Endothelial cell of umbilical vein (primary cell): ENCODE measurements around the gene EPHA5. TPM values are rescaled to one million over a fixed set of nuclear protein-coding genes. Genes with fewer than 3 reads are reported as not detected.

Experiments
- BruUV-seq: library from RNA; stranded (reverse); fragments of 400-500 nt; replicated peaks from 2 replicates; lab custom pipeline; 2021; lab: Mats Ljungman, UMichigan
- CTCF ChIA-PET: fragments of 300-600, 350-600 bp; sonication (Branson Sonifier 250); formaldehyde crosslinking; loops from one replicate; lab custom pipeline; 2021; ENCODE audit warnings: antibody characterized with exemption, inconsistent platforms; lab: Charles Lee
- POLR2A ChIA-PET: fragments of 300-600, 350-600 bp; sonication (Branson Sonifier 250); formaldehyde crosslinking; loops from one replicate; lab custom pipeline; 2021; ENCODE audit warnings: antibody characterized with exemption, inconsistent platforms; lab: Charles Lee
- DNase-seq: peaks from one replicate; pipeline ENCODE4 v3.0.0-alpha.2; 2011; ENCODE audit warnings: low read depth, low spot score
- FAIRE-seq: peaks from 2 replicates; lab custom pipeline; 2011; peaks lifted over from hg19 to GRCh38; lab: Jason Lieb, UNC
- H2AFZ ChIP-seq: 2 replicates; pipeline ENCODE4 v1.6.0; 2012; ENCODE audit warnings: low read depth, low read length, control low read depth, inconsistent platforms
- H3K27ac ChIP-seq: 2 replicates; pipeline ENCODE4 v1.5.1; 2011; ENCODE audit warnings: low read depth, mild to moderate bottlenecking, control low read depth, low read length, moderate library complexity; ENCODE audit not compliant: insufficient read depth
- H3K27me3 ChIP-seq, 2 experiments: 2 replicates each; pipeline versions ENCODE4 v1.6.0 to v1.6.1; 2011; ENCODE audit warnings: low read length in 2 of 2, mixed read lengths in 1 of 2; ENCODE audit not compliant: control insufficient read depth in 2 of 2, insufficient read depth in 2 of 2
- H3K36me3 ChIP-seq, 2 experiments: 2 replicates in 1 of 2; 3 replicates in 1 of 2; pipeline ENCODE4 v1.5.1; 2011; ENCODE audit warnings: low read length in 2 of 2, mild to moderate bottlenecking in 1 of 2, moderate library complexity in 1 of 2; ENCODE audit not compliant: control insufficient read depth in 2 of 2, insufficient read depth in 2 of 2; ENCODE audit errors: extremely low read depth in 1 of 2
- H3K4me1 ChIP-seq: 3 replicates; pipeline ENCODE4 v1.5.1; 2011; ENCODE audit warnings: mild to moderate bottlenecking, low read length; ENCODE audit not compliant: control insufficient read depth, insufficient read depth; ENCODE audit errors: extremely low read depth
- H3K4me2 ChIP-seq: 2 replicates; pipeline ENCODE4 v1.6.1; 2011; ENCODE audit warnings: low read length, control low read depth, mixed read lengths; ENCODE audit not compliant: insufficient read depth
- H3K4me3 ChIP-seq, 3 experiments: fragments of 200-600 bp in 1 of 3; sonication (generic), shearing (Covaris generic) in 1 of 3; replicated peaks in 1 of 3; 2 replicates each; pipeline ENCODE4 v1.5.1; 2011 to 2016; ENCODE audit warnings: control low read depth in 3 of 3, low read length in 3 of 3, mild to moderate bottlenecking in 2 of 3, inconsistent platforms in 1 of 3, low read depth in 1 of 3, moderate library complexity in 1 of 3; ENCODE audit not compliant: insufficient read depth in 1 of 3
- H3K79me2 ChIP-seq: 2 replicates; pipeline ENCODE4 v1.6.0; 2012; ENCODE audit warnings: low read length, inconsistent platforms; ENCODE audit not compliant: control insufficient read depth, insufficient read depth
- H3K9ac ChIP-seq: replicated peaks from 2 replicates; pipeline ENCODE3; 2011; ENCODE audit warnings: low read length, control low read depth; ENCODE audit not compliant: insufficient read depth; ENCODE audit errors: extremely low read depth
- H3K9me1 ChIP-seq: replicated peaks from 3 replicates; pipeline ENCODE4 v1.6.0; 2011; ENCODE audit warnings: mild to moderate bottlenecking, low read length; ENCODE audit not compliant: control insufficient read depth, insufficient read depth; ENCODE audit errors: extremely low read depth
- H3K9me3 ChIP-seq: replicated peaks from 2 replicates; pipeline ENCODE4 v1.5.1; 2012; ENCODE audit warnings: low read length, inconsistent platforms; ENCODE audit not compliant: control insufficient read depth, insufficient read depth
- H4K20me1 ChIP-seq: replicated peaks from 2 replicates; pipeline ENCODE3; 2011; ENCODE audit warnings: mild to moderate bottlenecking, low read length; ENCODE audit not compliant: control insufficient read depth, insufficient read depth; ENCODE audit errors: extremely low read depth
- CTCF ChIP-seq, 2 donors: IDR thresholded peaks; 1 replicate in 1 of 2; 2 replicates in 1 of 2; pipeline ENCODE4 v1.5.1; 2011; ENCODE audit warnings: low read length in 2 of 2, mild to moderate bottlenecking in 2 of 2, moderate library complexity in 2 of 2, control low read depth in 1 of 2, inconsistent platforms in 1 of 2, low read depth in 1 of 2; ENCODE audit not compliant: insufficient read depth in 1 of 2; ENCODE audit errors: extremely low read depth in 1 of 2
- EZH2 ChIP-seq: IDR thresholded peaks from 2 replicates; pipeline ENCODE4 v1.6.1; 2012; ENCODE audit warnings: borderline replicate concordance, low read depth, mild to moderate bottlenecking, moderate library complexity, low read length, inconsistent platforms; ENCODE audit not compliant: severe bottlenecking
- FOS ChIP-seq: IDR thresholded peaks from 2 replicates; pipeline ENCODE4 v1.6.1; 2011; ENCODE audit warnings: mild to moderate bottlenecking, low read length, moderate library complexity, borderline replicate concordance; ENCODE audit not compliant: insufficient read depth
- GATA2 ChIP-seq: IDR thresholded peaks from 2 replicates; pipeline ENCODE4 v1.7.0; 2011; ENCODE audit warnings: low read depth, mild to moderate bottlenecking, moderate library complexity, mixed read lengths, low read length; ENCODE audit not compliant: insufficient read length, insufficient read depth
- JUN ChIP-seq: IDR thresholded peaks from 2 replicates; pipeline ENCODE4 v1.6.1; 2011; ENCODE audit warnings: borderline replicate concordance, low read depth; ENCODE audit not compliant: insufficient read length, insufficient read depth
- MAX ChIP-seq: IDR thresholded peaks from 2 replicates; pipeline ENCODE4 v1.6.1; 2011; ENCODE audit not compliant: insufficient read depth, insufficient read length
- MYC ChIP-seq: IDR thresholded peaks from one replicate; pipeline ENCODE4 v1.6.1; 2011; ENCODE audit warnings: mild to moderate bottlenecking, low read depth, low read length
- POLR2A ChIP-seq: IDR thresholded peaks from 2 replicates; pipeline ENCODE4 v1.6.1; 2012; ENCODE audit warnings: low read depth, mild to moderate bottlenecking, control low read depth, low read length
- POLR2AphosphoS5 ChIP-seq: IDR thresholded peaks from 2 replicates; pipeline ENCODE4 v1.6.1; 2012; ENCODE audit warnings: low read depth, mild to moderate bottlenecking, control low read depth, low read length, moderate library complexity; ENCODE audit not compliant: insufficient read depth
- dilution Hi-C: fragments of 300-500 bp; cut with MboI; formaldehyde crosslinking; loops from one replicate; pipeline ENCODE4 v1.15.0; 2019; ENCODE audit warnings: low sequenced_read_pairs; ENCODE audit not compliant: extremely low pct_ligation_motif_present
- intact Hi-C: fragments of 100-400 bp; cut with micrococcal nuclease; formaldehyde crosslinking; loops from one replicate; pipeline ENCODE4 v1.10.0; 2022
- polyA plus RNA-seq, 4 experiments: library from polyadenylated mRNA; depleted of rRNA in 3 of 4; stranded (reverse) in 3 of 4; unstranded in 1 of 4; fragments of >200 nt; gene quantifications; 2 replicates each; pipeline versions ENCODE4 v1.2.1 to v1.2.3, GENCODE V29; 2011 to 2012; ENCODE audit warnings: missing spikeins in 1 of 4
- total RNA-seq: library from RNA; stranded (reverse); gene quantifications from 2 replicates; pipeline ENCODE4 v1.2.3, GENCODE V29; 2021

The EPHA5 gene
- total and polyA plus RNA-seq, 2 donors (not counting 3 experiments of a cell fraction or from before 2014, with no cell fraction given): 0.31 to 0.39 TPM

- DNase-seq (no peak), FAIRE-seq (no peak)
- POLR2A ChIA-PET: no interaction called here
- H3K27ac ChIP-seq: no peak overlapping the region
- CTCF ChIA-PET: no interaction called here
- dilution Hi-C loops (no loop called here), intact Hi-C loops (no loop called here)
- no peak overlapping the region for H3K9ac ChIP-seq
- no peaks in the 10 kb centered on the region for H3K79me2 ChIP-seq
- H3K36me3 ChIP-seq: no peaks in the 10 kb centered on the region
- TF ChIP-seq GATA2 (no peak), MYC (no peak), POLR2AphosphoS5 (no peak), CTCF (IDR thresholded peaks at IDR 0.05; ENCODE audit: extremely low read depth in 1 of 2, insufficient read depth in 1 of 2, low read depth in 1 of 2, low read length in 2 of 2) (no peak)
- no peak overlapping the region for H3K4me2 ChIP-seq
- no peaks in the 10 kb centered on the region for H4K20me1 ChIP-seq
- no peak overlapping the region for H3K4me3 ChIP-seq
- no peaks in the 10 kb centered on the region for H3K27me3 ChIP-seq
- BruUV-seq: no TSS peak
- no peaks in the 10 kb centered on the region for H3K9me1 ChIP-seq
- H2AFZ ChIP-seq: no peak overlapping the region
- H3K4me1 ChIP-seq: no peaks in the 10 kb centered on the region
- H3K9me3 ChIP-seq: no peaks in the 10 kb centered on the region
Observed at GRCh38 chr4:65370709-65371108, 299.6 kb downstream of the EPHA5 start.

GRCh38 chr4:65367306-65367705, 303.0 kb downstream of the EPHA5 start:
- no peak overlapping the region for H3K4me2 ChIP-seq
- no peak overlapping the region for H3K4me3 ChIP-seq
- FAIRE-seq (no peak), DNase-seq (no peak)
- H3K36me3 ChIP-seq: no peaks in the 10 kb centered on the region
- H3K9me1 ChIP-seq: no peaks in the 10 kb centered on the region
- POLR2A ChIA-PET: no interaction called here
- no peak overlapping the region for H3K27ac ChIP-seq
- no TSS peak for BruUV-seq
- intact Hi-C loops: no loop called here
- H2AFZ ChIP-seq: no peak overlapping the region
- H3K79me2 ChIP-seq: no peaks in the 10 kb centered on the region
- dilution Hi-C loops: no loop called here
- no peaks in the 10 kb centered on the region for H3K4me1 ChIP-seq
- H3K9ac ChIP-seq: no peak overlapping the region
- CTCF ChIA-PET: no interaction called here
- TF ChIP-seq POLR2A (no peak), MYC (no peak), CTCF (IDR thresholded peaks at IDR 0.05; ENCODE audit: extremely low read depth in 1 of 2, insufficient read depth in 1 of 2, low read depth in 1 of 2, low read length in 2 of 2) (no peak), FOS (no peak), GATA2 (no peak), JUN (no peak), MAX (no peak), POLR2AphosphoS5 (no peak), EZH2 (no peak)
- H3K27me3 ChIP-seq: no peaks in the 10 kb centered on the region
- no peaks in the 10 kb centered on the region for H4K20me1 ChIP-seq
- H3K9me3 ChIP-seq: no peaks in the 10 kb centered on the region
